HepG2 (cell line): ENCODE data around the gene SPATA13. TPM values are rescaled to one million over a fixed set of nuclear protein-coding genes. Genes with fewer than 3 reads are reported as not detected.

ENCODE experiments used
- ATAC-seq: fragments of 200-7000 bp; cut with Tn5 transposase; 3 replicates; pipeline ENCODE4 v1.9.1; 2020; ENCODE audit warnings: mild to moderate bottlenecking, moderate library complexity
- BruUV-seq: library from RNA; stranded (reverse); fragments of 400-500 nt; replicated peaks from 2 replicates; lab custom pipeline; 2021; lab: Mats Ljungman, UMichigan
- CTCF ChIA-PET: fragments of 300-600 bp; formaldehyde crosslinking; extraction: SDS; loops from one replicate; lab custom pipeline; 2021; ENCODE audit warnings: low total read pairs, inconsistent platforms, low intra/inter-chr PET ratio; lab: Yijun Ruan, JAX
- POLR2A ChIA-PET: fragments of 350-600 bp; sonication (Branson Sonifier 250); formaldehyde crosslinking; loops from one replicate; lab custom pipeline; 2020; ENCODE audit warnings: antibody characterized with exemption, inconsistent platforms; lab: Yijun Ruan, JAX
- DNase-seq: peaks from one replicate; pipeline ENCODE4 v3.0.0-alpha.2; 2015; ENCODE audit warnings: low spot score
- FAIRE-seq: peaks from 3 replicates; lab custom pipeline; 2011; peaks lifted over from hg19 to GRCh38; lab: Jason Lieb, UNC
- H2AFZ ChIP-seq: one replicate; pipeline ENCODE4 v1.6.1; 2011; ENCODE audit warnings: low read length, inconsistent platforms
- H3K27ac ChIP-seq: fragments of 300-600 bp; 3 replicates; pipeline ENCODE4 v1.8.0; 2011; ENCODE audit warnings: mixed run types, mild to moderate bottlenecking, mixed read lengths, low read length, inconsistent platforms; ENCODE audit not compliant: insufficient read depth; ENCODE audit errors: extremely low read length
- H3K27me3 ChIP-seq, 2 experiments: fragments of 200-600 bp in 1 of 2; 2 replicates in 1 of 2; 3 replicates in 1 of 2; pipeline versions ENCODE4 v1.6.0 to v1.8.0; 2011; ENCODE audit warnings: low read length in 2 of 2, mild to moderate bottlenecking in 2 of 2, moderate library complexity in 2 of 2, inconsistent platforms in 1 of 2; ENCODE audit not compliant: insufficient read depth in 2 of 2, control insufficient read depth in 1 of 2
- H3K36me3 ChIP-seq, 2 experiments: fragments of 200-600 bp in 1 of 2; replicated peaks in 1 of 2; 2 replicates in 1 of 2; 3 replicates in 1 of 2; pipeline versions ENCODE4 v1.5.1 to v1.8.0; 2011; ENCODE audit warnings: low read length in 2 of 2, inconsistent platforms in 1 of 2; ENCODE audit not compliant: insufficient read depth in 2 of 2, control insufficient read depth in 1 of 2
- H3K4me1 ChIP-seq: 2 replicates; pipeline ENCODE4 v1.5.1; 2012; ENCODE audit warnings: low read length, inconsistent platforms; ENCODE audit not compliant: insufficient read depth
- H3K4me2 ChIP-seq: 2 replicates; pipeline ENCODE4 v1.6.0; 2011; ENCODE audit warnings: low read depth, low read length, inconsistent platforms
- H3K4me3 ChIP-seq, 3 experiments: fragments of 200-600 bp in 1 of 3; sonication (generic), shearing (Covaris generic) in 1 of 3; replicated peaks in 1 of 3; 2 replicates each; pipeline ENCODE4 v1.5.1; 2011 to 2016; ENCODE audit warnings: low read length in 3 of 3, inconsistent platforms in 2 of 3, low read depth in 2 of 3, mild to moderate bottlenecking in 2 of 3, control low read depth in 1 of 3, mixed read lengths in 1 of 3; ENCODE audit not compliant: insufficient read depth in 1 of 3
- H3K79me2 ChIP-seq: one replicate; pipeline ENCODE4 v1.6.1; 2011; ENCODE audit warnings: low read length, inconsistent platforms; ENCODE audit not compliant: insufficient read depth
- H3K9ac ChIP-seq: 2 replicates; pipeline ENCODE4 v1.6.0; 2011; ENCODE audit warnings: mild to moderate bottlenecking, low read depth, low read length, inconsistent platforms; ENCODE audit not compliant: insufficient read depth
- H3K9me3 ChIP-seq: 2 replicates; pipeline ENCODE4 v1.5.1; 2012; ENCODE audit warnings: mild to moderate bottlenecking, low read length
- H4K20me1 ChIP-seq: 2 replicates; pipeline ENCODE4 v1.6.0; 2011; ENCODE audit warnings: inconsistent platforms, mild to moderate bottlenecking, low read length, moderate library complexity; ENCODE audit not compliant: insufficient read depth
- BRD4 ChIP-seq: sonication (generic); formaldehyde crosslinking; IDR thresholded peaks from 2 replicates; pipeline ENCODE4 v1.4.0; 2020; ENCODE audit warnings: missing genetic modification reagents
- HIC2 ChIP-seq: sonication (generic); formaldehyde crosslinking; IDR thresholded peaks from 2 replicates; pipeline ENCODE4 v1.9.0; 2022; ENCODE audit warnings: low read depth, missing genetic modification reagents
- MIER3 ChIP-seq: IDR thresholded peaks from 2 replicates; pipeline ENCODE4 v1.6.1; 2016; ENCODE audit warnings: missing compliant biosample characterization, borderline replicate concordance
- MXD4 ChIP-seq: IDR thresholded peaks from 2 replicates; pipeline ENCODE4 v1.6.1; 2016; ENCODE audit warnings: mild to moderate bottlenecking, missing biosample characterization, missing genetic modification reagents
- NFRKB ChIP-seq: fragments of 450-650 bp; IDR thresholded peaks from 2 replicates; pipeline ENCODE4 v1.6.1; 2017
- RFX3 ChIP-seq: IDR thresholded peaks from 2 replicates; pipeline ENCODE4 v1.6.1; 2016; ENCODE audit warnings: missing biosample characterization, missing genetic modification reagents
- SALL1 ChIP-seq: sonication (generic); formaldehyde crosslinking; IDR thresholded peaks from 2 replicates; pipeline ENCODE4 v1.8.0; 2022; ENCODE audit warnings: mild to moderate bottlenecking, missing genetic modification reagents
- SIX4 ChIP-seq: sonication (generic); formaldehyde crosslinking; IDR thresholded peaks from 2 replicates; pipeline ENCODE4 v1.4.0; 2020; ENCODE audit warnings: missing genetic modification reagents
- TBP ChIP-seq: sonication (generic); formaldehyde crosslinking; IDR thresholded peaks from 2 replicates; pipeline ENCODE4 v1.5.0; 2020; ENCODE audit warnings: missing genetic modification reagents
- WGBS: methylation state at CpG from one replicate; pipeline ENCODE4 v1.1.6; 2017; ENCODE audit warnings: low lambda C conversion rate; 5-methylcytosine and 5-hydroxymethylcytosine counted together
- in situ Hi-C: cut with HindIII; loops from 2 replicates; pipeline ENCODE4 v1.10.0; 2017; ENCODE audit warnings: low pct_unique_long_range_greater_than_20kb; ENCODE audit not compliant: extremely low pct_ligation_motif_present
- intact Hi-C: fragments of 100-400 bp; cut with micrococcal nuclease; formaldehyde crosslinking; loops from one replicate; pipeline ENCODE4 v1.10.0; 2022; ENCODE audit not compliant: unreplicated experiment
- polyA plus RNA-seq, 8 experiments: library from polyadenylated mRNA; depleted of rRNA in 3 of 8; stranded (reverse) in 7 of 8; unstranded in 1 of 8; fragments of >200 nt; fragmentation: Illumina TruSeq in 4 of 8; extraction: Trizol in 4 of 8; gene quantifications; 2 replicates each; pipeline versions ENCODE4 v1.2.1 to v1.2.3, GENCODE V29; 2011 to 2016; ENCODE audit warnings: low read depth in 4 of 8, missing spikeins in 1 of 8, mixed read lengths in 1 of 8; ENCODE audit not compliant: insufficient read depth in 1 of 8
- total RNA-seq, 5 experiments: library from RNA; depleted of rRNA; stranded (reverse); fragments of >200 nt; fragmentation: Illumina TruSeq; extraction: Trizol; gene quantifications; 2 replicates each; pipeline ENCODE4 v1.2.3, GENCODE V29; 2016; ENCODE audit warnings: low read depth in 1 of 5
- TF ChIP-seq, protein P1 (sequence below): sonication (generic); formaldehyde crosslinking; IDR thresholded peaks from 2 replicates; pipeline ENCODE4 v1.9.0; 2022; ENCODE audit warnings: missing genetic modification reagents, mild to moderate bottlenecking, borderline replicate concordance

The SPATA13 gene
- total and polyA plus RNA-seq, 2 of the 13 experiments (the other 11 are each of a cell fraction or from before 2014, with no cell fraction given) = 11.3 to 14.2 TPM

GRCh38 chr13:24173795-24174194 is 13.3 kb downstream of the SPATA13 start:
- no peak for DNase-seq
- ChIA-PET POLR2A (no interaction called here), CTCF (no interaction called here)
- peaks cover 84% of the 10 kb centered on the region for H3K79me2 ChIP-seq
- intact Hi-C loops = no loop called here
- peaks cover 4 to 11% of the 10 kb centered on the region in 2 experiments; a peak in 3 of 5 replicates for H3K36me3 ChIP-seq
- H3K27me3 ChIP-seq = no peaks in the 10 kb centered on the region
- peaks cover 6% of the 10 kb centered on the region; the same call in 1 of the 2 replicates for H4K20me1 ChIP-seq
- H2AFZ ChIP-seq = no peak overlapping the region
- no peak for TF ChIP-seq BRD4 (CRISPR knock-in tag)
- TF ChIP-seq SIX4 = no peak
- TF ChIP-seq NFRKB = no peak
- no peak for TF ChIP-seq TBP (CRISPR knock-in tag)
- TF ChIP-seq MIER3 (CRISPR knock-in tag) = no peak
- no peak for TF ChIP-seq RFX3 (CRISPR knock-in tag)
- no peak for TF ChIP-seq HIC2 (CRISPR knock-in tag)
- TF ChIP-seq, protein P1, sequence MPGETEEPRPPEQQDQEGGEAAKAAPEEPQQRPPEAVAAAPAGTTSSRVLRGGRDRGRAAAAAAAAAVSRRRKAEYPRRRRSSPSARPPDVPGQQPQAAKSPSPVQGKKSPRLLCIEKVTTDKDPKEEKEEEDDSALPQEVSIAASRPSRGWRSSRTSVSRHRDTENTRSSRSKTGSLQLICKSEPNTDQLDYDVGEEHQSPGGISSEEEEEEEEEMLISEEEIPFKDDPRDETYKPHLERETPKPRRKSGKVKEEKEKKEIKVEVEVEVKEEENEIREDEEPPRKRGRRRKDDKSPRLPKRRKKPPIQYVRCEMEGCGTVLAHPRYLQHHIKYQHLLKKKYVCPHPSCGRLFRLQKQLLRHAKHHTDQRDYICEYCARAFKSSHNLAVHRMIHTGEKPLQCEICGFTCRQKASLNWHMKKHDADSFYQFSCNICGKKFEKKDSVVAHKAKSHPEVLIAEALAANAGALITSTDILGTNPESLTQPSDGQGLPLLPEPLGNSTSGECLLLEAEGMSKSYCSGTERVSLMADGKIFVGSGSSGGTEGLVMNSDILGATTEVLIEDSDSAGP (CRISPR knock-in tag) = no peak
- TF ChIP-seq SALL1 = no peak
- no peak for TF ChIP-seq MXD4
- TF ChIP-seq, all 625 proteins: peak for 0
- whole genome bisulfite sequencing = 100% methylated on average over 2 of the region's 2 CpGs
- H3K27ac ChIP-seq = no peak overlapping the region
- FAIRE-seq (no peak), ATAC-seq (no peak)
- no peak overlapping the region for H3K9ac ChIP-seq
- H3K4me3 ChIP-seq = no peak overlapping the region
- peaks cover 35% of the 10 kb centered on the region for H3K4me1 ChIP-seq
- no peak overlapping the region for H3K4me2 ChIP-seq
- no peaks in the 10 kb centered on the region for H3K9me3 ChIP-seq
- in situ Hi-C loops = no loop called here
- no TSS peak for BruUV-seq
